Right lobe of liver (tissue), 6 donors: Measurements from ENCODE around the gene DNAH10. TPM values are rescaled to one million over a fixed set of nuclear protein-coding genes. Genes with fewer than 3 reads are reported as not detected.

Experiments
- ATAC-seq, 4 donors: fragments of 200-7000 bp; cut with Tn5 transposase; one replicate each; pipeline ENCODE4 v1.9.1; 2020; ENCODE audit warnings: mild to moderate bottlenecking in 4 of 4, moderate library complexity in 4 of 4
- DNase-seq, 3 donors: peaks; one replicate each; pipeline ENCODE4 v3.0.0-alpha.2; 2020
- H3K27ac ChIP-seq, 3 donors: fragments of 200-600 bp; one replicate each; pipeline ENCODE4 v1.8.0; 2022
- H3K27me3 ChIP-seq, 2 donors: fragments of 200-600 bp; one replicate each; pipeline ENCODE4 v1.8.0; 2022
- H3K36me3 ChIP-seq, 4 donors: fragments of 200-600 bp; sonication (generic) in 1 of 4; one replicate each; pipeline versions ENCODE4 v1.5.1 to v1.8.0; 2017 to 2022; ENCODE audit warnings: control low read depth in 1 of 4
- H3K4me1 ChIP-seq, 4 donors: fragments of 200-600 bp; sonication (generic) in 1 of 4; one replicate each; pipeline versions ENCODE4 v1.5.1 to v1.8.0; 2017 to 2022; ENCODE audit warnings: control low read depth in 1 of 4
- H3K4me3 ChIP-seq, 3 donors: fragments of 200-600 bp; one replicate each; pipeline ENCODE4 v1.8.0; 2022
- H3K9me3 ChIP-seq, 4 donors: fragments of 200-600 bp; sonication (generic) in 1 of 4; one replicate each; pipeline versions ENCODE4 v1.5.1 to v1.8.0; 2017 to 2022; ENCODE audit warnings: control low read depth in 1 of 4
- POLR2A ChIP-seq: fragments of 450-650 bp; IDR thresholded peaks from one replicate; pipeline ENCODE4 v1.6.1; 2017; ENCODE audit warnings: antibody characterized with exemption, mild to moderate bottlenecking
- WGBS: methylation state at CpG from one replicate; pipeline ENCODE4 v1.1.6; 2018; ENCODE audit warnings: low coverage, low lambda C conversion rate; ENCODE audit not compliant: insufficient coverage; ENCODE audit errors: missing lambda C conversion rate; 5-methylcytosine and 5-hydroxymethylcytosine counted together
- intact Hi-C, 2 donors: fragments of 100-400 bp; cut with DNase I; formaldehyde crosslinking; loops; one replicate each; pipeline versions ENCODE4 v1.11.2 to v1.14.1; 2022
- total RNA-seq, 6 experiments: library from RNA; depleted of rRNA in 2 of 6; stranded (reverse); fragments of >200 nt in 2 of 6; fragmentation: NEBNext Ultra II Directional in 3 of 6; extraction: Animal tissue kit (Norgen Biotek cat#: 25700) in 3 of 6; gene quantifications; one replicate each; pipeline versions ENCODE4 v1.1.0 to v1.2.4, GENCODE V29; 2016 to 2023
- TF ChIP-seq, protein P1 (sequence below), 4 donors: fragments of 200-600 bp in 3 of 4; fragments of 450-650 bp in 1 of 4; IDR thresholded peaks; one replicate each; pipeline versions ENCODE4 v1.5.1 to v1.8.0; 2016 to 2022; ENCODE audit warnings: antibody characterized with exemption in 4 of 4, mild to moderate bottlenecking in 2 of 4
- donor health status: DM: no; HTN: yes; CAD: no.
- donor health status: DM: no; HTN: no; CAD: no.
- donor health status: DM: no; HTN: no; CAD: no.
- donor health status: DM: no; HTN: yes; CAD: no.
- donor health status: DM: no; HTN: yes; CAD: no.

The DNAH10 gene
- total RNA-seq, 6 experiments from 2014 or later, result under 0.01 to 0.40 (median 0.16) TPM; not detected in 1

DNA sequence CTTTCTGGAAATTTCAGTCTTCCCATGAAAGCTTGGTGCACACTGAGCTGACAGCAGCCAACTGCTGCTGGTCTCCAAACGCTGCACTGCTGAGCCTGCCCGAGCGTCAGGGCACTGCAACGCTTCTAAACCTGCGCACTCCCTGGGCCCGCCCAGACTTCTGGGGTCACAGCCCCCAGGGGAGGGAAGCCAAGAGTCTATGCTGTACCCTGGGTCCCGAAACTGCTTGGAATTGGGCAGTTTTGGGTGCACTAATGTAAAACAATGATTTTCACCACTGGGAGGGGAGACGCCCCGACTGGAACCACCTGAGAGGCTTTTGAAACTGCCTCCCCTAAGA, 178.5 kb downstream of the DNAH10 start:
- Histone ChIP-seq H3K4me3 (no peak overlapping the region), H3K4me1 (no peaks in the 10 kb centered on the region), H3K36me3 (no peaks in the 10 kb centered on the region), H3K27me3 (no peaks in the 10 kb centered on the region), H3K9me3 (no peaks in the 10 kb centered on the region), H3K27ac (no peak overlapping the region)
- TF ChIP-seq POLR2A, result no peak
- TF ChIP-seq, protein P1, sequence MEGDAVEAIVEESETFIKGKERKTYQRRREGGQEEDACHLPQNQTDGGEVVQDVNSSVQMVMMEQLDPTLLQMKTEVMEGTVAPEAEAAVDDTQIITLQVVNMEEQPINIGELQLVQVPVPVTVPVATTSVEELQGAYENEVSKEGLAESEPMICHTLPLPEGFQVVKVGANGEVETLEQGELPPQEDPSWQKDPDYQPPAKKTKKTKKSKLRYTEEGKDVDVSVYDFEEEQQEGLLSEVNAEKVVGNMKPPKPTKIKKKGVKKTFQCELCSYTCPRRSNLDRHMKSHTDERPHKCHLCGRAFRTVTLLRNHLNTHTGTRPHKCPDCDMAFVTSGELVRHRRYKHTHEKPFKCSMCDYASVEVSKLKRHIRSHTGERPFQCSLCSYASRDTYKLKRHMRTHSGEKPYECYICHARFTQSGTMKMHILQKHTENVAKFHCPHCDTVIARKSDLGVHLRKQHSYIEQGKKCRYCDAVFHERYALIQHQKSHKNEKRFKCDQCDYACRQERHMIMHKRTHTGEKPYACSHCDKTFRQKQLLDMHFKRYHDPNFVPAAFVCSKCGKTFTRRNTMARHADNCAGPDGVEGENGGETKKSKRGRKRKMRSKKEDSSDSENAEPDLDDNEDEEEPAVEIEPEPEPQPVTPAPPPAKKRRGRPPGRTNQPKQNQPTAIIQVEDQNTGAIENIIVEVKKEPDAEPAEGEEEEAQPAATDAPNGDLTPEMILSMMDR (IDR thresholded peaks at IDR 0.05), result no peak
- ATAC-seq (no peak), DNase-seq (no peak)
- 100% methylated on average over 3 of the region's 9 CpGs for WGBS
- intact Hi-C loops, result no loop called here

DNA sequence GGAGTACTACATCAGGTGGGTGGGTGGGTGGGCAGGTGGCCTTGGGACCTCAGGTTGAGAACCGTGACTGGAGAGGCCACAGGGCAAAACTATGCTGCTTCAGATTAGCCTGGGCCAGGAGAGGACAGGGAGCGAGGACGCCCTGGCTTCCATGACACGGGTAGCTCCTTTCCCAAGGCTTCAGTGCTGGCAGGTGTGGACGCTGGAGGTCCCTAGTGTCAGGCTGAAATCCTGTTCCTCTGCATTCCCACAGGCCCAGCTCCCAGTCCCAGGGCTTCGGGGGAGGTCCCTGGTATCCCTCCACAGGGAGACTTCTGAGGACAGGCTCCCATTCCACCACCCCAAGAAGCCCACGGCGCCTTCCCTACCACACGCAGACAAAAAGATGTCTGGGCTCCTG, 178.9 kb downstream of the DNAH10 start:
- ATAC-seq (no peak), DNase-seq (no peak)
- 98% methylated on average over 7 of the region's 9 CpGs for WGBS
- Histone ChIP-seq H3K27ac (no peak overlapping the region), H3K9me3 (no peaks in the 10 kb centered on the region), H3K4me3 (no peak overlapping the region), H3K36me3 (no peaks in the 10 kb centered on the region), H3K4me1 (no peaks in the 10 kb centered on the region), H3K27me3 (no peaks in the 10 kb centered on the region)
- intact Hi-C loops, result no loop called here
- TF ChIP-seq, protein P1 (IDR thresholded peaks at IDR 0.05), result no peak
- TF ChIP-seq POLR2A, result no peak

DNA sequence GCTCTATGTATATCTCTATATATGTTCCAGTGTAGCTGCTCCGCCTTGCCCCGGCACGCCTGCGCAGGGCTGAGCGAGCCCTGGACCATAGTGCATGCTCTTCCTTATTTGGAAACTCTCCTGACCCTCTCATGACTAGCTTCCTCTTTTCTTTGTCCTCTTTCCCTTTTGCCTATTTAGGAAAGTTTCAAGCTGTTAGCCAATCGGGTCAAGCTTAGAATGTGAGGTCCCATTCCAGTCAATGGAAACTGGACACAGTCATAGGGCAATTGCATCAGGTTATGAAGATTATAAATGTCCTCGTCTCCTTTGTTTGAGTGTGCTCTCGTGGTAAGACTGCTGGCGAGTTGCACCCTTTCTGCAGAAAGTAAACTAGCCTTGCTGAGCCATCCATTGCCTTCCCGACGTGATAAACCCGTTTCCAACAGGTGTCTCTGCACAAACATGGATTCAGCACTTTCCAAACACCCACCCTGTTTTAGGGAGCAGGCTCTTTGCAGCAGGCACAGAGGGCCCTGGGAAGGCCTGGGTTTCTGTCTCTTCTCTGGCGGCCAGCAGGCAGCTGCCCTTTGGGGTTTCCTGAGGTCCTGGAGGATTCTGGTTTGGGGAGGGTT, 179.6 kb downstream of the DNAH10 start:
- intact Hi-C loops, result no loop called here

DNA sequence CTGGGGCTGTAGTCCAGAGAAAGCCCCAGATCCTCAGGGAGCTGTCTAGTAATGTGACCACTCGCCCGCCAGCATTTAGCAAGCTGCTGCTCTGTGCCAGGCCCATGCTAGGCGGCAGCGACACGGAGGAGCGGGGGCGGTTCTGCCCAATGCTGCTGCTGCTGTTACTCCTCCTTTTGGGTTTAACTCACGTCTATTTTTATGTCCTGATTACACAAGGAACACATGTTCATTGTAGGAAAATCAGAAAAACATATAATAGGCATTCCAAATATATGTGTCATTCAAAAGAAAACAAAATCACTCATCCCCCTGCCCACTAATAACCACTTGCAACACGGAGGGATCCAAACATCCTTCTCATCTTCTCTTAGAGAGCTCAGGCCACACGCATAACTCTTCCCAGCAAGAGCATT, 180.1 kb downstream of the DNAH10 start:
- 96% methylated on average over 9 of the region's 10 CpGs for WGBS
- no peak overlapping the region for H3K27ac ChIP-seq
- DNase-seq, result no peak

More for the DNA sequence above, 179.6 kb downstream of the DNAH10 start:
- DNase-seq (no peak), ATAC-seq (no peak)
- no peaks in the 10 kb centered on the region for H3K27me3 ChIP-seq
- WGBS, result 78% methylated on average over 12 of the region's 13 CpGs
- no peaks in the 10 kb centered on the region for H3K36me3 ChIP-seq
- no peaks in the 10 kb centered on the region for H3K4me1 ChIP-seq
- H3K4me3 ChIP-seq, result no peak overlapping the region
- H3K9me3 ChIP-seq, result no peaks in the 10 kb centered on the region
- TF ChIP-seq POLR2A, result no peak
- TF ChIP-seq, protein P1 (IDR thresholded peaks at IDR 0.05), result no peak
- no peak overlapping the region for H3K27ac ChIP-seq

More for the DNA sequence above, 180.1 kb downstream of the DNAH10 start:
- TF ChIP-seq POLR2A, result no peak
- TF ChIP-seq, protein P1 (IDR thresholded peaks at IDR 0.05), result no peak
- Histone ChIP-seq H3K4me3 (no peak overlapping the region), H3K36me3 (no peaks in the 10 kb centered on the region), H3K4me1 (no peaks in the 10 kb centered on the region), H3K27me3 (no peaks in the 10 kb centered on the region), H3K9me3 (no peaks in the 10 kb centered on the region)
- intact Hi-C loops, result no loop called here
- ATAC-seq, result no peak
